Breast epithelium (tissue), 4 donors: Measurements from ENCODE around the gene PLEKHM1. TPM values are rescaled to one million over a fixed set of nuclear protein-coding genes. Genes with fewer than 3 reads are reported as not detected.
"Not testable (repeated sequence)": the region's sequence is repeated elsewhere in the genome, so short reads cannot be mapped to it uniquely, and the experiment has no call there.

ENCODE experiments used
- DNase-seq, 2 donors: peaks; one replicate each; pipeline ENCODE4 v3.0.0-alpha.2; 2019; ENCODE audit warnings: low spot score in 2 of 2
- H3K27ac ChIP-seq, 2 donors: fragments of 200-600 bp; sonication (generic) in 1 of 2; one replicate each; pipeline ENCODE4 v1.5.1; 2016 to 2019; ENCODE audit warnings: mild to moderate bottlenecking in 1 of 2
- H3K27me3 ChIP-seq, 2 donors: fragments of 200-600 bp; sonication (generic) in 1 of 2; one replicate each; pipeline versions ENCODE4 v1.5.1 to v1.6.0; 2017 to 2019; ENCODE audit warnings: control low read depth in 1 of 2, mild to moderate bottlenecking in 1 of 2
- H3K36me3 ChIP-seq: fragments of 200-600 bp; one replicate; pipeline ENCODE4 v1.5.1; 2019
- H3K4me1 ChIP-seq, 2 donors: fragments of 200-600 bp; sonication (generic); one replicate each; pipeline ENCODE4 v1.5.1; 2016 to 2019; ENCODE audit warnings: control low read depth in 1 of 2
- H3K4me3 ChIP-seq, 3 donors: fragments of 200-600 bp; sonication (generic); 1 replicate in 2 of 3; 2 replicates in 1 of 3; pipeline ENCODE4 v1.5.1; 2016 to 2019; ENCODE audit warnings: mild to moderate bottlenecking in 3 of 3, moderate library complexity in 2 of 3
- H3K9me3 ChIP-seq, 2 donors: fragments of 200-600 bp; sonication (generic) in 1 of 2; one replicate each; pipeline ENCODE4 v1.5.1; 2016 to 2019; ENCODE audit warnings: control low read depth in 1 of 2
- POLR2A ChIP-seq: fragments of 450-650 bp; IDR thresholded peaks from one replicate; pipeline ENCODE4 v1.6.1; 2016; ENCODE audit warnings: antibody characterized with exemption, mild to moderate bottlenecking, moderate library complexity
- POLR2AphosphoS5 ChIP-seq, 3 donors: sonication (generic); formaldehyde crosslinking; IDR thresholded peaks; one replicate each; pipeline ENCODE4 v1.6.1; 2017; ENCODE audit warnings: antibody characterized with exemption in 3 of 3
- intact Hi-C: fragments of 100-400 bp; cut with DNase I; formaldehyde crosslinking; loops from one replicate; pipeline ENCODE4 v1.15.1; 2023; ENCODE audit warnings: low total_unique reads
- total RNA-seq, 3 donors: library from RNA; depleted of rRNA; stranded (reverse); fragments of >200 nt; gene quantifications; one replicate each; pipeline ENCODE4 v1.1.0, GENCODE V29; 2016
- TF ChIP-seq, protein P1 (sequence below), 3 donors: fragments of 450-650 bp; IDR thresholded peaks; one replicate each; pipeline ENCODE4 v1.5.1; 2016 to 2017; ENCODE audit warnings: antibody characterized with exemption in 3 of 3, mild to moderate bottlenecking in 3 of 3, moderate library complexity in 3 of 3

Gene PLEKHM1
- total RNA-seq, 3 donors from 2014 or later = 31.5 to 49.0 (median 36.9) TPM

DNA sequence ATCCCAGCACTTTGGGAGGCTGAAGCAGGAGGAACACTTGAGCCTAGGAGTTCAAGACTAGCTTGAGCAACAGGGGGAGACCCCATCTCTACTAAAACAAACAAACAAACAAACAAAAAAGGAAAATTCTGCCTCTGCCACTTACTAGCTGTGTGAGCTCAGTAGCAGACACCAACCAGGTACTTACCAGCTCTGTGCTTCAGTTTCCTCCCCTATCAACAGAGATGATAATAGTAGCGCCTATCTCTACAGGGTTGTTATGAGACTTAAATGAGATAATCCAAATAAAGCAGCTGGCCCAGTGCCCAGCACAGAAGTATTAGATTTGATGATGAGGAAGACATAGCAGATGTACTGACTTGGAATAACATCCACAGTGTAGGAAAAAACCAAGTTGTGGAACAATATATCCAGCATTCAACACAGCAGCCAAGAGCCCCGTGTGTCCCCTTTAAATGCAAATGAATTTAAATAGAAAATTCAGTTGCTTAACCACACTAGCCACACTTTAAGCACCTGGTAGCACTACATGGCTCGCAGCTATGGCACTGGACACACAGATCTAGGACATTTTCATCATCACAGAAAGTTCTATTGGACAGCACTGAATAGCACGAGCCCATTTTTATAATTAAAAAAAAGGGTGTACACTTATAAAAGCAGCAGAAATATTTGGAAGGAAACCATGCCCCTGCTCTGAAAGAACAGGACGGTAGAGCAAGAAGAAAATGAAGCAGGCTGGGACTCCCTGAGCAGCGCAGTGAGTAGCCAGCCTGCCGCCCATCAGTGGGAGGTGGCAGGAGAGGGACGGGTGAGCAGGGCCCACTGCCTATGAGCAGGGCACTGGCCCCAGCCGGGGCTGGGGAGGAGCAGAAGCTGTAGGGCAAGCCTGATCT lies 37.9 kb downstream of the PLEKHM1 start:
- H3K9me3 ChIP-seq, DNase-seq, H3K27me3 ChIP-seq, H3K4me3 ChIP-seq, intact Hi-C loops, H3K27ac ChIP-seq, H3K36me3 ChIP-seq, H3K4me1 ChIP-seq: not testable (repeated sequence)

DNA sequence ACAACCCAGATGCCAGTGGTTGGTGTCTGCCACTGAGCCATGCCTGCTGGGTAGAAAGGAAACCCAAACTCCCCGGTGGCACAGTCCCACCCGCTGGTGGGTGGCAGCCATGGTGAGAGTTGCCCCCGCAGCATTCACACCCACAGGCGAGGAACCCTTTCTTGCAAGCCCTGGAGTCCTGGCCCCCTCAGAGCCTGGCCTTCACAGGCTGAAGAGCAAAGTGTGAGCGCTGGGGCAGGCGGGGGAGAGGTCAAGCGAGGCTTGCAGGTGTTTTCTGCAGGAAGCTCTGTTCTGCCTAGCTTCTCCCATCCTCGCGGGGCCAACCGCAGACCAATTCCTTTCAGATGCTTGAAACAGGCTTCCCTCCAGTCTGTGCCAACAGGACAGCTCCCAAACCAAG lies 38.9 kb downstream of the PLEKHM1 start:
- H3K27ac ChIP-seq, H3K4me3 ChIP-seq, H3K36me3 ChIP-seq, DNase-seq, intact Hi-C loops, H3K9me3 ChIP-seq, H3K27me3 ChIP-seq, H3K4me1 ChIP-seq: not testable (repeated sequence)

DNA sequence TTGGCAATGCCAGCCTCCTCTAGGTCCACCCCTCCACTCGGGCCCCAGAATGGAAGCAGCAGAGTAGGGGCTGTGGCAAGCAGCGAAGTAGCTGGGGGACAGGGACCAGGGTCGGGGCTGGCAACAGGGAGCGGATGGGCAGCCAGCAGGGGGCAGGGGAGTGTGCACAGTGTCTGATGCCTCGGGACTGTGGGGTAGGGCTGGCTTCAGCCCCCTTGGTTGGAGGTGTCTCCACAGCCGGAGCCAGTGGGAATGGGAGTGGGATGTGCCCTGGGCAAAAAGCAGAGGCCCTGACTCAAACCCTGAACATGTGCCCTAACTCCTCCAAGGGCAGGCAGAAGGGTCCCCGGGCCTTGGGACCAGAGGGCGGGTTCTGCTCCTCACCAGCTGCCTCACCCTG lies 39.4 kb downstream of the PLEKHM1 start:
- H3K4me1 ChIP-seq = no peaks in the 10 kb centered on the region
- TF ChIP-seq POLR2A (no peak), POLR2AphosphoS5 (IDR thresholded peaks at IDR 0.05) (no peak)
- TF ChIP-seq, protein P1, sequence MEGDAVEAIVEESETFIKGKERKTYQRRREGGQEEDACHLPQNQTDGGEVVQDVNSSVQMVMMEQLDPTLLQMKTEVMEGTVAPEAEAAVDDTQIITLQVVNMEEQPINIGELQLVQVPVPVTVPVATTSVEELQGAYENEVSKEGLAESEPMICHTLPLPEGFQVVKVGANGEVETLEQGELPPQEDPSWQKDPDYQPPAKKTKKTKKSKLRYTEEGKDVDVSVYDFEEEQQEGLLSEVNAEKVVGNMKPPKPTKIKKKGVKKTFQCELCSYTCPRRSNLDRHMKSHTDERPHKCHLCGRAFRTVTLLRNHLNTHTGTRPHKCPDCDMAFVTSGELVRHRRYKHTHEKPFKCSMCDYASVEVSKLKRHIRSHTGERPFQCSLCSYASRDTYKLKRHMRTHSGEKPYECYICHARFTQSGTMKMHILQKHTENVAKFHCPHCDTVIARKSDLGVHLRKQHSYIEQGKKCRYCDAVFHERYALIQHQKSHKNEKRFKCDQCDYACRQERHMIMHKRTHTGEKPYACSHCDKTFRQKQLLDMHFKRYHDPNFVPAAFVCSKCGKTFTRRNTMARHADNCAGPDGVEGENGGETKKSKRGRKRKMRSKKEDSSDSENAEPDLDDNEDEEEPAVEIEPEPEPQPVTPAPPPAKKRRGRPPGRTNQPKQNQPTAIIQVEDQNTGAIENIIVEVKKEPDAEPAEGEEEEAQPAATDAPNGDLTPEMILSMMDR (IDR thresholded peaks at IDR 0.05) = no peak
- intact Hi-C loops = no loop called here
- no peaks in the 10 kb centered on the region for H3K9me3 ChIP-seq
- no peak overlapping the region for H3K4me3 ChIP-seq
- no peak for DNase-seq
- no peaks in the 10 kb centered on the region for H3K36me3 ChIP-seq
- H3K27me3 ChIP-seq = no peaks in the 10 kb centered on the region
- H3K27ac ChIP-seq = no peak overlapping the region

DNA sequence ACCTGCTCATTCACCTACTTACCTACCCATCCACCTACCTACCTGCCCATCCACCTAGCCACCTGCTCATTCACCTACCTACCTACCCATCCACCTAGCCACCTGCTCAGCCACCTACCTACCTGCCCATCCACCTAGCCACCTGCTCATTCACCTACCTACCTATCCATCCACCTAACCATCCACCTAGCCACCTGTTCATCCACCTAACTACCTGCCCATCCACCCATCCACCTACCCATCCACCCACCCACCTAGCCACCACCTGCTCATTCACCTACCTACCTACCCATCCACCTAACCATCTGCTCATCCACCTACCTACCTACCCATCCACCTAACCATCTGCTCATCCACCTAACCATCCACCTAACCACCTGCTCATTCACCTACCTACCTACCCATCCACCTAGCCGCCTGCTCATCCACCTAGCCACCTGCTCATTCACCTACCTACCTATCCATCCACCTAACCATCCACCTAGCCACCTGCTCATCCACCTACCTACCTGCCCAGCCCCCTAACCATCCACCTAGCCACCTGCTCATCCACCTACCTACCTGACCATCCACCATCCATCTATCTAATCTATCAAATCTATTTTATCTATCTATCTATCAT lies 40.7 kb downstream of the PLEKHM1 start:
- DNase-seq = not testable (repeated sequence)

DNA sequence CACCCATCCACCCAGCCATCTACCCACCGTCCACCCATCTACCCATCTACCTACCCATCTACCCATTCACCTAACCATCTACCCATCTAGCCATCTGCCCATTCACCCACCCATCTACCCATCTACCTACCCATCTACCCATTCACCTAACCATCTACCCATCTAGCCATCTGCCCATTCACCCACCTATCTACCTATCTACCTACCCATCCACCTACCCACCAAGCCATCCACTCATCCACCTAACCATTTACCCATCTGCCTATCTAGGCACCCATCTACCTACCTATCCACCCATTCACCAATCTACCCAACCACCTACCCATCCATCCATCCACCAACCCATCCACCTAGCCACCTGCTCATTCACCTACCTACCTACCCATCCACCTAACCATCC lies 41.3 kb downstream of the PLEKHM1 start:
- intact Hi-C loops, H3K27ac ChIP-seq, H3K36me3 ChIP-seq, H3K27me3 ChIP-seq, H3K9me3 ChIP-seq, DNase-seq, H3K4me1 ChIP-seq, H3K4me3 ChIP-seq: not testable (repeated sequence)

More for the DNA sequence above, 40.7 kb downstream of the PLEKHM1 start:
- H3K4me1 ChIP-seq, H3K9me3 ChIP-seq, H3K27me3 ChIP-seq, H3K4me3 ChIP-seq, intact Hi-C loops, H3K27ac ChIP-seq, H3K36me3 ChIP-seq: not testable (repeated sequence)

DNA sequence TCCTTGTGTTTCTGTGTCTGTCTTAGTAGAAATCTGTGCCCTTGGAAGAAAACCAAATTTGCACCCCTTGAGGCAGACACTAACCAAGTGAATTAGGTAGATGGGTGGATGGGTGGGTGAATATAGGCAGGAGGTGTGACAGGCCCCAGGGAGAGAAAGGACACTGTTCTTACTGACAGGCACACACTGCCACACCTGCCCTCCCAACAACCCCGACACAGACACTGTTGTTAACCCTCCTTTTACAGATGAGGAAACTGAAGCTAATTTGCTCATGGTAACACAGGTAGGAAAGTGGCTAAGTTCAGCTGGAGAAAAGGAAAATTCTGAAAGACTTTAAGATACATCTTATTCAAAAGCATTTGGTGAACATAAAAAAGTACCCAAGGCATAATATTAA lies 42.0 kb downstream of the PLEKHM1 start:
- intact Hi-C loops, H3K4me3 ChIP-seq, H3K36me3 ChIP-seq, H3K27me3 ChIP-seq, H3K9me3 ChIP-seq, DNase-seq, H3K4me1 ChIP-seq: not testable (repeated sequence)
- peak overlapping the region; percentile 38 to 75 for H3K27ac ChIP-seq

DNA sequence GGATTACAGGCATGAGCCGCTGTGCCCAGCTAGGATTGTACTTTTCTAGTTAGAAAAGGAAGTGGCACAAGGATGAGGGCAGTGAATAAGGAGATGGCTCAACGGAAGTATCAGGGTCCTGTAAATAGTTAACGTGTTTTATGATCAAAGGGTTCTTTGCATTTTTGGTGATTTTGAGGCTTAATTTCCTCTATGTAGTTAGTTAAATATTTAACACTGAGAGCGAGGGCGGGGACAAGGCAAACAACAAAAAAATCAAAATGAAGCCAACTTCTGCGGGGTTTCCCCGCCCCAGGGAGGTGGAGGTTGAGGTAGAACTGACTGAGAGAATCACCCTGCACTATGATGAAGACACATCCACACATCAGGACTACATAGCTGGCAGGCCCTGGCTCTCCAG lies 42.5 kb downstream of the PLEKHM1 start:
- H3K4me3 ChIP-seq, H3K27me3 ChIP-seq, H3K36me3 ChIP-seq, intact Hi-C loops, H3K4me1 ChIP-seq, DNase-seq, H3K9me3 ChIP-seq: not testable (repeated sequence)
- peak overlapping the region; percentile 38 to 75 for H3K27ac ChIP-seq

DNA sequence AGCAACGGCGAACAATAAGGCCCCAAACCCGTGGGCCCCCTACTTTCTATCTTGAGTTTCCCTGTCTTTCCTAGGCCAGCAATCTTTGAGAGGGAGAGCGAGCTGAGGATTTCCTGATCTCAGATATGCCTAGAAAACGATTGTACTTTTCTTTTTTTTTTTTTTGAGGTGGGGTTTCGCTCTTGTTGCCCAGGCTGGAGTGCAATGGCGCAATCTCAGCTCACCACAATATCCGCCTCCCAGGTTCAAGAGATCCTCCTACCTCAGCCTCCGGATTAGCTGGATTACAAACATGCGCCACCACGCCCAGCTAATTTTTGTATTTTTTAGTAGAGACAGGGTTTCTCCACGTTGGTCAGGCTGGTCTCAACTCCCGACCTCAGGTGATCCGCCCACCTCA lies 42.9 kb downstream of the PLEKHM1 start:
- H3K27me3 ChIP-seq, H3K36me3 ChIP-seq, intact Hi-C loops, H3K9me3 ChIP-seq, H3K4me1 ChIP-seq, H3K4me3 ChIP-seq, DNase-seq: not testable (repeated sequence)
- peak overlapping the region; percentile 57 to 75 for H3K27ac ChIP-seq

DNA sequence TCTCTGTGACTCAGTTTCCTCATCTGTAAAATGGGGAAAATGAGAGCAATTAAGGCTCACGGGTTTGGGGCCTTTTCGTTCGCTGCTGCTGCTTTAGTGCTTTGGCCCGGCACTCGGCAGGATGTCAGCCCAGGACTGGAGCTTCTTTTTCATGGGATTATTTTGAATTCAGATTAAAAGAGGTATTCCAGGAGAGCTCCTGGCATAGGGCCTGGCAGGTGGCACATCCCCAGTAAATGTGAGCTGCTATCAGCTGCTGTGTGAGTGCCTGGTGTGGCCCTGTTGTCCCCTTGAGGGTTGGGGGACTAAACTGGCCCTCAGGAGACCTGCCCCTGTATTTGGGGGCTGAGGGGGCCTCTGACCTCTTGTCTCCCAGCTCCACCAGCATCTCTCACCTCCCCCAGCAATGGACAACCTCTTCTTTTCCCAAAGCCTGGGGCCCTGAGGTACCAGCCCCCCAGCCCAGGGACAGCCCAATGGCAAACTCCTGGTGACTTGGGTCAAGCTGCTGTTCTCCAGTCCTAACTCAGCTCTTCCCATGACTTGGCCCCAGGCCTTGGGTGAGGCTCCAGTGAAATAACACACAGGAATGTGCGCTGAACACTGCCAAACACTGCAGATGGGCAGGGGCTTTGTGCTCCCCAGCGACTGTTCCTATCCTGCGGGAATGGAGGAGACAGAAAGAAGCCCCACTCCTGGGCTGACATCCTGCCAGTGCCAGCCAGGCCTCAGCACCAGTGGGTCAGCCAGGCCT lies 43.5 kb downstream of the PLEKHM1 start:
- intact Hi-C loops, H3K4me3 ChIP-seq, H3K36me3 ChIP-seq, H3K9me3 ChIP-seq, H3K27me3 ChIP-seq, H3K4me1 ChIP-seq, DNase-seq: not testable (repeated sequence)
- peak overlapping the region; percentile 57 to 75 for H3K27ac ChIP-seq

DNA sequence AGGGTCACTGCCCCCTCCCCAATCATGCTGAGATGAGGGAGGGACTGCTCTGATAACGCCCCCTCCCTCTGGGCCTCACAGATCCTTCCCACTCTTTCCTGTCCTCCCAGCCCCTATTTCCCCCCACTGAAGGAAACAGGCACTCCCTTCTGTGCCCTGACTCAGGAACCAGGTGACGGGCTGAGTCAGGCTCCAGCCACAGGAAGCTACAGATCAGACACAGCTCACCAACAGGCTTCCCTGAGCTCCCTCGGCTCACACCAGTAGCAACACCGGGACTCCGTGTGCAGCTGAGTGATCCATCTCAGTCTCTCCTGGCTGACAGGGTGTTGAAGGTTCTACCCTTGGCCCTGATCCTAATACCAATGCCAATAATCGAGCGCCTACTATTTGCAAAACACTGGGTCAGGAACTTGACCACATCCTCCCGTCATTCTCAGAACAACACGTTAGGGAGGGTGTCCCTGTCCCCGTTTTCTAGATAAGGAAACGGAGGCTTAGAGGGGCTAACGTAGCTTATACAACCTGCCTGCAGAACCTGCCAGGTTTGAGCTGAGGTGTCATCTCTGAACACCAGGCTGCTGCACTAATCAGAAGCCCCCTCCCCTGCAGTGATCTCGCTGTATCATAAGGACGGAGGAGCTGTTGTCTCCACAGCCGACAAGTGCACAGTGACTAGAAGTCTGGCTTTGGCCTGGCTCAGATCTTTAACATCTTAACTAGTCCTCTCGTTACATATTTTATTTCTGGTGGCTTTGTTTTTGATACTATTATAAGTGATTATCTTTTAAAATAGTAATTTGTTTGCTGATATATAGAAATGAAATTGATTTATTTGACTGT lies 44.4 kb downstream of the PLEKHM1 start:
- peak overlapping the region; percentile 55 to 57 for H3K27ac ChIP-seq
- H3K4me3 ChIP-seq, H3K36me3 ChIP-seq, H3K9me3 ChIP-seq, H3K4me1 ChIP-seq, H3K27me3 ChIP-seq, DNase-seq, intact Hi-C loops: not testable (repeated sequence)
